Measurements from ENCODE around the gene CCDC88C. TPM values are rescaled to one million over a fixed set of nuclear protein-coding genes. Genes with fewer than 3 reads are reported as not detected.

CCDC88C gene
- total and polyA plus RNA-seq, 12 donors = 1.5 to 6.5 (median 3.4) TPM

DNA sequence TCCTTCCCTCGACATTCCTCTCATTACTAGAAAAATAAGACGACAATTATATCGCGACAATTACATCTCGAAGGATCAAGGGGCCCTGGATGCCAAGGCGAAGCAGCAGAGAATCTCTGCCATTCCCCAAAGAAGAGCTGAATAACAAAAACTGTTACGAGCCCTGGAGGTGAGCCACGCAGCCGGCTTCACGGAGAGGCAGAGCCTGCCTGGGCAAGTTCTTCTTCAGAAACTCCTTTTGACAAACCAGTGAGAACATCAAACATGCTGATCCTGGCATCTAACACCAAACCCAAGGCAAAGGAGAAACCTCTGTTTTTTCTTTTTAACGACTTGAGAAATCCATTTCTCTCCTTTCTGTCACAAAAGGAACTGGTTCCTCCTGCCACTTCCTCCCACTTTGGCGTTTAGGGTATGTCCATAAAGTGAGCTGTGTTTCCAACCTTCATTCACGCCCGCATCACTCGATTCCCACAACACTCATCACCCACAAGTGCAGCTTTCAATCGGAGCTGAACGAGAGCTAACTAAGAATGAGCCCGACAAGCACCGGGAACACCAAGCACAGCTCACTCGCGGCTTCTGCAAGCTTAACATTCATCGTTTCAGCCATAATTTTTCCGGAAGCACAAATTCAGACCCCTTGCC is 21.5 kb downstream of the CCDC88C start:
- Histone ChIP-seq H3K4me1 (replicated peaks in 1 of 2) (peaks cover 0 to 6% of the 10 kb centered on the region in 2 donors), H3K4me3 (no peak overlapping the region)
- intact Hi-C loops (cut with DNase I) = no loop called here

DNA sequence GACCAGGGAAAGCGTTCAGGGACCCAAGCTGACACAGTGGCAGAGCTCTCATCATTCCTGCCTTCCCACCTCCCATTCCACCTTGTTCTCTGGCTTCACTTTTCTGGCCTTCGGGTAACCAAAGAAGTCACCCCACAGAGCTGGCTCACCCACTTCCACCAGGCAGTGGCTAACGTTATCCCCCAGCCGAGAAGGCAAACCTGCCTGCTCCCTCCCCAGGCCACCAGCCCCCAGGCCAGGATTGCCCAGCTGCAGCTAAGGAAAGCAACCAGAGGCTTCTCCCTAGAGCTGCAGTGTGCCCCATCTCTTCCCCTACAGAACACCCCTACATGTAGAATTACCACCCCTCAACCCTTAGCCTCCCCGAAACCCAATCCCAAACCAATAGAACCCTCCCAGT is 22.2 kb downstream of the CCDC88C start:
- H3K9me3 ChIP-seq (replicated peaks in 1 of 3) = no peaks in the 10 kb centered on the region
- no peak overlapping the region for H3K4me3 ChIP-seq
- intact Hi-C loops (cut with DNase I) = no loop called here
- H3K36me3 ChIP-seq (replicated peaks in 1 of 2) = no peaks in the 10 kb centered on the region
- peaks cover 0 to 6% of the 10 kb centered on the region in 2 donors for H3K4me1 ChIP-seq (replicated peaks in 1 of 2)
- no peak for TF ChIP-seq POLR2A (IDR thresholded peaks at IDR 0.05)
- TF ChIP-seq, protein P1, sequence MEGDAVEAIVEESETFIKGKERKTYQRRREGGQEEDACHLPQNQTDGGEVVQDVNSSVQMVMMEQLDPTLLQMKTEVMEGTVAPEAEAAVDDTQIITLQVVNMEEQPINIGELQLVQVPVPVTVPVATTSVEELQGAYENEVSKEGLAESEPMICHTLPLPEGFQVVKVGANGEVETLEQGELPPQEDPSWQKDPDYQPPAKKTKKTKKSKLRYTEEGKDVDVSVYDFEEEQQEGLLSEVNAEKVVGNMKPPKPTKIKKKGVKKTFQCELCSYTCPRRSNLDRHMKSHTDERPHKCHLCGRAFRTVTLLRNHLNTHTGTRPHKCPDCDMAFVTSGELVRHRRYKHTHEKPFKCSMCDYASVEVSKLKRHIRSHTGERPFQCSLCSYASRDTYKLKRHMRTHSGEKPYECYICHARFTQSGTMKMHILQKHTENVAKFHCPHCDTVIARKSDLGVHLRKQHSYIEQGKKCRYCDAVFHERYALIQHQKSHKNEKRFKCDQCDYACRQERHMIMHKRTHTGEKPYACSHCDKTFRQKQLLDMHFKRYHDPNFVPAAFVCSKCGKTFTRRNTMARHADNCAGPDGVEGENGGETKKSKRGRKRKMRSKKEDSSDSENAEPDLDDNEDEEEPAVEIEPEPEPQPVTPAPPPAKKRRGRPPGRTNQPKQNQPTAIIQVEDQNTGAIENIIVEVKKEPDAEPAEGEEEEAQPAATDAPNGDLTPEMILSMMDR (IDR thresholded peaks at IDR 0.05) = no peak
- no peak overlapping the region for H3K27ac ChIP-seq
- 80 to 94% (median 87%) methylated on average over 5 of the region's 5 CpGs for WGBS, 4 donors
- DNase-seq = no peak
- no peaks in the 10 kb centered on the region for H3K27me3 ChIP-seq

More for the DNA sequence above, 21.5 kb downstream of the CCDC88C start:
- H3K36me3 ChIP-seq (replicated peaks in 1 of 2) = no peaks in the 10 kb centered on the region
- 73 to 82% (median 75%) methylated on average over 23 of the region's 23 CpGs for WGBS, 4 donors
- no peaks in the 10 kb centered on the region for H3K9me3 ChIP-seq (replicated peaks in 1 of 3)
- TF ChIP-seq, protein P1 (IDR thresholded peaks at IDR 0.05) = no peak
- TF ChIP-seq POLR2A (IDR thresholded peaks at IDR 0.05) = no peak
- H3K27ac ChIP-seq = no peak overlapping the region
- no peak for DNase-seq
- H3K27me3 ChIP-seq = no peaks in the 10 kb centered on the region

DNA sequence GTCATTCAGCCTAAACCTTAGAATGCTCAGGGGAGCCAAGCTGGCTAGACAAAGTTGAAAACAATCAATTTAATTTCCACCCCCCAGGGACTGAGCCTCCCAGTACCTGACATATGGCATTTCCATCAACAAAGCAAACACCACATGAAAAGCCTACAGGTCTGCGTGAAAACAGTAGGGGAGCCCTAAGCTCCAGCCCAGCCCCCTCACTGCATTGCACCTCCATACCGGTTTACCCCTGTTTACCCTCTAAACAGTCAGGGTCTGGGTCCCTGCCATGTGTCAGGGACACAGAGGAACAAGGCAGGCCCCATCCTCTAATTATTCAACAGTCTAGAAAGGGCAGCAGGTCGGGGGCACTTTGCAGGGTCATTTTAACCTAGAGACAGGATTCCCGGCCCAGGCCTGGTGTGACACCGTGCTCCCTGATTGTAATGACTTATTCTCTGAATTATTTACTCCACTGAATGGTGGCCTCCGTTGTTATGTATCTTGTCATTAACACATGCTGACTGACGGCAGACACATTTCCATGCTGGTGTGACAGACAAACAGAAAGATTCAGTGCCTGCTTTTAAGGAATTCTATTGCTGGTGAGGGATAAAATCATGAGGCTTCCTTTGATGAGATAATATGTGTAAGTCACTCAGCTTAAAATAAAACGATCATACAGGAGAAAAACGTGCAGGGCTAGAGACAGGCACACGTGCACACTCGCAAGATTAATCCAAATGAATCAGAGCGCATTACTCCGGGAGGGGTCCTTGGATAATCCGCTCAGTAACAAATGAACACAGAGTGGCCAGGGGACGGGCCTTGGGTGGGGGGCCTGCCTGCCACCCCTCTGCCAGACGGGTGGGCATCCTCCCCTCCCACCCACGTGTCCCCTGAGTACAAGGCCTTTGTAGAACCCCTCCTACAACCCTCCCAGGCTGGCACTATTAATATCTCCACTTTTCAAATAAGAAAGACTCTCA is 23.2 kb downstream of the CCDC88C start:
- no peaks in the 10 kb centered on the region for H3K36me3 ChIP-seq (replicated peaks in 1 of 2)
- TF ChIP-seq, protein P1 (IDR thresholded peaks at IDR 0.05) = no peak
- no peak for TF ChIP-seq POLR2A (IDR thresholded peaks at IDR 0.05)
- H3K27ac ChIP-seq = no peak overlapping the region
- H3K4me3 ChIP-seq = no peak overlapping the region
- 83 to 84% (median 84%) methylated on average over 17 of the region's 17 CpGs for WGBS, 4 donors
- intact Hi-C loops (cut with DNase I) = no loop called here
- H3K27me3 ChIP-seq = no peaks in the 10 kb centered on the region
- peaks cover 0 to 6% of the 10 kb centered on the region in 2 donors for H3K4me1 ChIP-seq (replicated peaks in 1 of 2)
- no peak for DNase-seq
- H3K9me3 ChIP-seq (replicated peaks in 1 of 3) = no peaks in the 10 kb centered on the region

DNA sequence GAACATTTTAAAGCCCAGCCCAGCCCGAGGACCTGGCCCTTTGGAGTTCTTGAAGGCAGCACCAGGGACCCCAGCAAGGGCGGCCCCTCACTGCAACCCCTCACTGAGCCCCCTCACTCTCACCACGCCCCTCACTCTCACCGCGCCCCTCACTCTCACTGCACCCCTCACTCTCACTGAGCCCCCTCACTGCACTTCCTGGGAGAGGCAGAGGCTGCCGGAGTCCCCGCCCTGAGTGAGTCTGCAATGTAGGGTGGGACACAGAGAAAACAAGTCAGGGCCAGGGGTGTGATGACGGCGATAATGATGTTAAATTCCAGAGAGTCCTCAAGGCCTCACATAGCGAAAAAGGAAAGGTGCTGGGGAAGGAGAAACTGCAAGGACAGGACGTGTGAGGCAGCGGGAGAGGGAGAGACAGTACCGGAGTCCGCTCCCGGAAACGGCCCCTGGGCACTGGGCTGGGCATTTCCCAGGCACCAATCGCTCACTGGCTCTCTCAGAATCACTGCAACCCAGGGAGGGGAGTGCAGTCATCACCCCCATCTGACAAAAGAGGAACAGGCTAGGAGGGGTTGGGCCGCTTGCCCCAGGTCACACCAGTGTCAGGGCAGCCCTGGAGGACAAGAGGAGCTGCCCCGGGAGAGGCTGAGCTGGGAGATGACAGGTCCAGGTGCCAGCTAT is 24.9 kb downstream of the CCDC88C start:
- intact Hi-C loops (cut with DNase I) = no loop called here
- Histone ChIP-seq H3K4me3 (no peak overlapping the region), H3K36me3 (replicated peaks in 1 of 2) (no peaks in the 10 kb centered on the region), H3K9me3 (replicated peaks in 1 of 3) (no peaks in the 10 kb centered on the region), H3K27ac (no peak overlapping the region), H3K27me3 (no peaks in the 10 kb centered on the region), H3K4me1 (replicated peaks in 1 of 2) (peaks cover 0 to 5% of the 10 kb centered on the region in 2 donors)
- TF ChIP-seq POLR2A (IDR thresholded peaks at IDR 0.05) = no peak
- TF ChIP-seq, protein P1 (IDR thresholded peaks at IDR 0.05) = no peak
- DNase-seq = no peak
- WGBS, 4 donors = 61 to 66% (median 62%) methylated on average over 15 to 19 of the region's 19 CpGs
